HG03520 (cell line): Measurements from ENCODE around the gene MON1B.
A peak's percentile ranks its signal among the peaks of the same experiment; 100 is the strongest.

Source experiments
- ATAC-seq: cut with Tn5 transposase; IDR thresholded peaks from one replicate; pipeline ENCODE4 v1.9.1; 2021; ENCODE audit warnings: mild to moderate bottlenecking, moderate library complexity; ENCODE audit not compliant: unreplicated experiment

MON1B gene

GRCh38 chr16:77195411-77195810 is 4.4 kb downstream of the MON1B start:
- ATAC-seq, result no peak

- no peak for ATAC-seq
These were observed 6.8 kb downstream of the MON1B start for GRCh38 chr16:77197747-77198146.

- ATAC-seq, result no peak
These were observed 8.2 kb downstream of the MON1B start, which contains the start of gene SYCE1L for GRCh38 chr16:77199211-77199610. Gene SYCE1L (plus strand): TSS chr16:77199408. CDS start chr16:77199452, 44 bp downstream.

- no peak for ATAC-seq
These were observed 15.5 kb downstream of the MON1B start for GRCh38 chr16:77206533-77206932.

DNA sequence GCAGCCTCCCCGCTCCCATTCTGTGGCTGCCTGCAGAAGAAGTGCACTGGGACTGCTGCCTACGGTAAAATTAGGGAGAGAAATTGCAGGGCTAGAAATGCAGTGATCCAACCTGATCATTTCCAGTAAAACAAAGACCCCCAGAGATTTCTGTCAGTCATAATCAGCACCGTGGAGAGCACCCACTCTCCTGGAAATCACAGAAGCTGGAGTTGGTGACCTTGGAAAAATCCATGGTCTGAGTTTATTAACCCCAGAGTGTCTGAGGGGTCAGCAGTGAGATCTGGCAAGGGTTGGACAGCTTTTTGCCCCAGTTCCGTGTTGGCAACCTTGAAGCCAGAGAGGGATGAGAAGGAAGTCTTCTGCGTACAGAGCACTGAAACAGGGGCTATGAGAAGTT is 16.0 kb downstream of the MON1B start:
- no peak for ATAC-seq

DNA sequence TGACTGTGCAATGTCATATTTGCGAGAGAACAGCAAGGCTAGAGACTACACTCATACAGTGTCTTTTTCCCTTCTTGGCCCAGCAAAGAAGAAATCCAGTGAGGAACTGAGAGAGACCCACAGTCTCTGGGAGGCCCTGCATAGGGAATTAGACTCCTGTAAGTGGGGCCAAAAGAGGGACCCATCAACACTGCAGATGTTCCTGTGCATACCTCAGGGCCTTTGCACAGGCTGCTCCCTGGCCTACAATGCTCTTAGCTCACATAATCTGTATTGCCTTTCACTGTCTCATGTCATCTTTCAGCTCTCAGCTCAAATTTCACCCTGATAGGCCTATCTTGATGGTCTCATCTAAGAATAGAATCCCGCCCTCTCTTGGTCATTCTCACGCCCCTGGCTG is 17.4 kb downstream of the MON1B start:
- ATAC-seq, result no peak

DNA sequence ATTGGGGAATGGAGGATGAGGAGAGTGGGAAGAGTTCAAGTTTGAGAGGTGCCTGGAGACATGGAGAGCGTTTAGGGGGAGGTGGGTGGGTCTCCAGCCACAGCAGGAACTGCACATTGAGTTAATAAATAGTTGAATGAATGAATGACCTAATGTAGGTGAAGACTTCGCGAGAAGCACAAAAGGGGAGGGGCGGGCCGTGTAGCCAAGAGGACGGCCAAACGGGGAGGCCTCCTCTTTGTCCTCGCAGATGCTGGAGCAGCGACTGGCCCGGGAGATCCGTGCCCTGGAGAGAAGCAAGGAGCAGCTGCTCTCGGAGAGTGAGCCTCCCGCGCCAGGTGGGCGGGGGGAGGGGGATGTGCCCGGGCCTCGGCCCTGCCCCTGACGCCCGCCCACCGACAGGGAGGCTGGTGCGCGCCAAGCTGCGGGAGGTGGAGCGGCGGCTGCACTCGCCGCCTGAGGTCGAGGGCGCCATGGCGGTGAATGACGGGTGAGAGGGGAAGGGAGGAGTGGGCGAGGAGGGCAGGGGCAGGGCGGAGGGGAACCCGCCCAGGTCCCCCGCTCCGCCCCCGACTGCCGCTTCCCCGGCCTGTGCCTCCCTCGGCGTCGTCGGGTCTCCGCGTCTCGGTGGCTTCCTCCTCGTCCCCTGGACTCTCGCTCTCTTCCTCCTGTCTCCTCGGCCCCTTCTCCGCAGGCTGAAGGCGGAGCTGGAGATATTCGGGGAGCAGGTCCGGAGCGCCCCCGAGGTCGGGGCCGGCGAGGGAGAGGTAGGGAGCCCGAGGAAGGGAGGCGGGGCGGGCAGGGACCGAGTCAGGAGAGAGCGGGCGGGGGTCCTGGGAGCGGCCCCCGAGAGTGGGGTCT is 21.1 kb downstream of the MON1B start:
- peak; percentile 48 for ATAC-seq

- peak; percentile 73 for ATAC-seq
These were observed 22.0 kb downstream of the MON1B start for GRCh38 chr16:77212741-77213541.

- no peak for ATAC-seq
These were observed 22.6 kb downstream of the MON1B start for GRCh38 chr16:77213542-77214106.

GRCh38 chr16:77214411-77215138 is 23.6 kb downstream of the MON1B start:
- ATAC-seq, result no peak

DNA sequence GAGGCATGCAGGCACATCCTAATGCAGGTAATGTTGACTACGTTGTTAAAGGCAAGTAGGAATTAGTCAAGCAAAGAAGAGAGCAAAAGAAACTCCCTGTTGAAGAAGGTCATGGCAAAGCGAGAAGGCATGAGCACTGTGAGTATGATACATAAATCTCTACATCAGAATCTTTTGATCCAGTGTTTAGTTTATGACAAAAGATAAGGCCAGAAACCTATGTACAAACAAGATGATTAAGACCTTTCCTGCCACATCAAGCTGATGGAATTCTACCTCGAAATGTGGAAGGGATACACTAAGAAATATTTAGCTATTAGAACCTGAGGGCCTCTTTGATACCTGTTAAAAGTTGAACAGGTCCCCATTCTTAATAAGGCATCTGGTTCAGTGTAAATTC is 28.4 kb downstream of the MON1B start:
- no peak for ATAC-seq

- ATAC-seq, result no peak
These were observed 29.4 kb downstream of the MON1B start for GRCh38 chr16:77220427-77220826.

- ATAC-seq, result no peak
These were observed 30.5 kb downstream of the MON1B start for GRCh38 chr16:77221482-77221881.

- ATAC-seq, result no peak
These were observed 32.2 kb downstream of the MON1B start for GRCh38 chr16:77223184-77223583.

- ATAC-seq, result no peak
These were observed 34.2 kb downstream of the MON1B start for GRCh38 chr16:77225182-77225581.

- ATAC-seq, result peak; percentile 78
These were observed 36.8 kb downstream of the MON1B start for GRCh38 chr16:77227745-77228144.

DNA sequence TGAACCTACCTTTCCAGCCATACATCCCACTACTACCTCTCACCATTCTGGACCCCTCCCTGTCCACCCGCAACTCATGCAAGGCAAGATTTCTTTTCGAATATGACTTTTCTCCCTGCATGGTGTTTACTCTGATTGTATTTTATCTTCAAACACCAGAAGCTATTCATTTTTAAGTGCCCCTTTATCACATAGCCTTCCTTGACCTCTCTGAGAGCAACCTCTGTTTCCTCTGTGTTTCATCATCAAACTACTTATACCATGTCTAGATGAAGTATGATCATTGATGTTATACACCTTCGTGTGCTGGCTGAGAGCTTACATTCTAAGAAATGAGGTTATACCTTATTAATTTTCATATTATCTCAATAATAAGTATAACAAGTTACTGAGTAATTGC is 40.1 kb downstream of the MON1B start:
- ATAC-seq, result no peak

- ATAC-seq, result no peak
These were observed 43.0 kb downstream of the MON1B start for GRCh38 chr16:77233799-77234519.

GRCh38 chr16:77234611-77235010 is 43.6 kb downstream of the MON1B start:
- no peak for ATAC-seq

DNA sequence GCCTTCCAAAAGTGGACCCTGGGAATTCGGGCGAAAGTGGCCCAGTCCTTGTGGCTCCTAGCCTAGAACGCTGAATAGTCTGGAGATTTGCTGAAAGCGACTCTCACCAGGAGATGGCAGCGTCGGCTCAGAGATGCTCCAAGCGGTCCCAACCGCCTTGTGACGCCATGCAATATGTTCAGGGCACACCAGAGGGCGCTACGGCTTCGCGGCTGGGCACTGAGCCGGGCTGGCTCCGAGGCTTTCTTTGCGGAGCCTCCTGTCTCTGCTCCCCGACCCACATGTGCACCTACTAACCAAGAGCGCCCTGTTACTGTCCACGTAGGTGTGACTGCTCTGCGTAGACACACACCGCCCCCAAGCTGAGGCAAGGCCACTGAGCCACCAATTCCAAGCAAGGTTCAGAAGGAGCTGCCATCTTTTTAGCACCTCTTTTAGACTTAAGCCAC is 45.1 kb downstream of the MON1B start:
- peak; percentile 97 for ATAC-seq
